HepG2 (cell line): Measurements from ENCODE around the gene NUCB1. TPM values are rescaled to one million over a fixed set of nuclear protein-coding genes. Genes with fewer than 3 reads are reported as not detected.
A peak's percentile ranks its signal among the peaks of the same experiment; 100 is the strongest.

Experiments used
- AHR ChIP-seq: IDR thresholded peaks from 2 replicates; pipeline ENCODE4 v1.6.1; 2018; ENCODE audit warnings: missing genetic modification reagents, missing compliant biosample characterization
- DBP ChIP-seq: sonication (generic); formaldehyde crosslinking; IDR thresholded peaks from 2 replicates; pipeline ENCODE4 v1.4.0; 2020; ENCODE audit warnings: missing genetic modification reagents; ENCODE audit errors: not compliant biosample characterization
- HHEX ChIP-seq: IDR thresholded peaks from 2 replicates; pipeline ENCODE4 v1.6.1; 2016; ENCODE audit warnings: control low read depth
- MAFK ChIP-seq, 2 experiments: IDR thresholded peaks in 1 of 2; conservative IDR thresholded peaks in 1 of 2; 2 replicates each; pipeline ENCODE4 v1.6.1; 2011; ENCODE audit warnings: improper control_type of control experiment in 2 of 2, low read length in 2 of 2
- MAX ChIP-seq: IDR thresholded peaks from 2 replicates; pipeline ENCODE4 v1.6.1; 2012; ENCODE audit warnings: inconsistent platforms
- NBN ChIP-seq: fragments of 450-650 bp; conservative IDR thresholded peaks from 2 replicates; pipeline ENCODE4 v1.6.1; 2017
- NPAS2 ChIP-seq: sonication (generic); formaldehyde crosslinking; IDR thresholded peaks from 2 replicates; pipeline ENCODE4 v1.8.0; 2022; ENCODE audit warnings: mild to moderate bottlenecking, missing genetic modification reagents, borderline replicate concordance
- NR0B2 ChIP-seq: sonication (generic); formaldehyde crosslinking; IDR thresholded peaks from 2 replicates; pipeline ENCODE4 v1.4.0; 2020; ENCODE audit warnings: mild to moderate bottlenecking, missing genetic modification reagents
- NR2C2 ChIP-seq: sonication (generic); formaldehyde crosslinking; IDR thresholded peaks from 2 replicates; pipeline ENCODE4 v1.4.0; 2020; ENCODE audit warnings: missing genetic modification reagents, mild to moderate bottlenecking, moderate library complexity, borderline replicate concordance
- SKIL ChIP-seq: sonication (generic); formaldehyde crosslinking; IDR thresholded peaks from 2 replicates; pipeline ENCODE4 v1.8.0; 2022; ENCODE audit warnings: missing genetic modification reagents, mild to moderate bottlenecking, moderate library complexity, borderline replicate concordance
- SMYD3 ChIP-seq: sonication (generic); formaldehyde crosslinking; IDR thresholded peaks from 2 replicates; pipeline ENCODE4 v1.8.1; 2023; ENCODE audit warnings: mild to moderate bottlenecking, missing genetic modification reagents
- SP1 ChIP-seq, 2 experiments: fragments of 450-650 bp in 1 of 2; sonication (generic) in 1 of 2; formaldehyde crosslinking in 1 of 2; IDR thresholded peaks; 2 replicates each; pipeline versions ENCODE4 v1.4.0 to v1.6.1; 2016 to 2020; ENCODE audit warnings: missing genetic modification reagents in 1 of 2
- TEAD3 ChIP-seq: optimal IDR thresholded peaks from 2 replicates; pipeline ENCODE3; 2016; ENCODE audit warnings: borderline replicate concordance
- ZBTB1 ChIP-seq: sonication (generic); formaldehyde crosslinking; IDR thresholded peaks from 2 replicates; pipeline ENCODE4 v1.4.0; 2020; ENCODE audit warnings: missing genetic modification reagents, borderline replicate concordance
- ZBTB26 ChIP-seq: IDR thresholded peaks from 2 replicates; pipeline ENCODE4 v1.6.1; 2016; ENCODE audit warnings: missing compliant biosample characterization, missing genetic modification reagents, borderline replicate concordance
- ZNF121 ChIP-seq: sonication (generic); formaldehyde crosslinking; IDR thresholded peaks from 2 replicates; pipeline ENCODE4 v1.5.0; 2020; ENCODE audit warnings: mild to moderate bottlenecking, missing genetic modification reagents
- ZNF44 ChIP-seq: sonication (generic); formaldehyde crosslinking; IDR thresholded peaks from 2 replicates; pipeline ENCODE4 v1.5.1; 2020; ENCODE audit warnings: mild to moderate bottlenecking, missing genetic modification reagents
- ZNF570 ChIP-seq: sonication (generic); formaldehyde crosslinking; IDR thresholded peaks from 2 replicates; pipeline ENCODE4 v1.4.0; 2020; ENCODE audit warnings: mild to moderate bottlenecking, missing genetic modification reagents, borderline replicate concordance
- ZNF580 ChIP-seq: IDR thresholded peaks from 2 replicates; pipeline ENCODE4 v1.6.1; 2016; ENCODE audit warnings: low read depth, borderline replicate concordance
- ZNF710 ChIP-seq: sonication (generic); formaldehyde crosslinking; IDR thresholded peaks from 2 replicates; pipeline ENCODE4 v1.5.0; 2020; ENCODE audit warnings: mild to moderate bottlenecking, missing genetic modification reagents, borderline replicate concordance
- ZNF781 ChIP-seq: sonication (generic); formaldehyde crosslinking; IDR thresholded peaks from 2 replicates; pipeline ENCODE4 v1.5.1; 2020; ENCODE audit warnings: borderline replicate concordance, mild to moderate bottlenecking, missing genetic modification reagents; ENCODE audit errors: not compliant biosample characterization
- ZNF841 ChIP-seq: sonication (generic); formaldehyde crosslinking; IDR thresholded peaks from 2 replicates; pipeline ENCODE4 v1.8.1; 2023; ENCODE audit warnings: missing genetic modification reagents, borderline replicate concordance
- polyA plus RNA-seq, 8 experiments: library from polyadenylated mRNA; depleted of rRNA in 3 of 8; stranded (reverse) in 7 of 8; unstranded in 1 of 8; fragments of >200 nt; fragmentation: Illumina TruSeq in 4 of 8; extraction: Trizol in 4 of 8; gene quantifications; 2 replicates each; pipeline versions ENCODE4 v1.2.1 to v1.2.3, GENCODE V29; 2011 to 2016; ENCODE audit warnings: low read depth in 4 of 8, missing spikeins in 1 of 8, mixed read lengths in 1 of 8; ENCODE audit not compliant: insufficient read depth in 1 of 8
- total RNA-seq, 5 experiments: library from RNA; depleted of rRNA; stranded (reverse); fragments of >200 nt; fragmentation: Illumina TruSeq; extraction: Trizol; gene quantifications; 2 replicates each; pipeline ENCODE4 v1.2.3, GENCODE V29; 2016; ENCODE audit warnings: low read depth in 1 of 5

Gene NUCB1
- total and polyA plus RNA-seq, 2 of the 13 experiments (the other 11 are each of a cell fraction or from before 2014, with no cell fraction given): 82.3 to 106 TPM

- no peak; the same call in 1 of the 2 replicates for TF ChIP-seq ZNF710
- no peak for TF ChIP-seq ZBTB1 (CRISPR knock-in tag)
- TF ChIP-seq ZNF781 (CRISPR knock-in tag): no peak
- no peak; the same call in 1 of the 2 replicates for TF ChIP-seq SMYD3 (CRISPR knock-in tag)
- peak; percentile 34; the same call in 1 of the 2 replicates for TF ChIP-seq ZNF580 (CRISPR knock-in tag)
- no peak for TF ChIP-seq NR0B2 (CRISPR knock-in tag)
- no peak for TF ChIP-seq SKIL (CRISPR knock-in tag)
- TF ChIP-seq TEAD3 (CRISPR knock-in tag): peak; percentile 33
- no peak for TF ChIP-seq NBN
- TF ChIP-seq MAX: peak; percentile 74
- TF ChIP-seq HHEX: no peak
- no peak for TF ChIP-seq AHR
- TF ChIP-seq NR2C2 (CRISPR knock-in tag): peak; percentile 99
- no peak for TF ChIP-seq ZNF841 (CRISPR knock-in tag)
- no peak for TF ChIP-seq ZBTB26 (CRISPR knock-in tag)
- no peak for TF ChIP-seq ZNF44 (CRISPR knock-in tag)
- TF ChIP-seq DBP (CRISPR knock-in tag): no peak
- no peak for TF ChIP-seq ZNF570
- no peak for TF ChIP-seq MAFK (conservative IDR thresholded peaks at IDR 0.05 in 1 of 2, IDR thresholded peaks at IDR 0.05 in 1 of 2; ENCODE audit: low read length in 2 of 2)
- no peak for TF ChIP-seq SP1 (IDR thresholded peaks at IDR 0.05)
- peak; percentile 90 for TF ChIP-seq SP1 (CRISPR knock-in tag; IDR thresholded peaks at IDR 0.05)
- TF ChIP-seq ZNF121 (CRISPR knock-in tag): no peak
- TF ChIP-seq NPAS2 (CRISPR knock-in tag): no peak
These were observed at the start of gene NUCB1 (continued) for GRCh38 chr19:48899781-48900476.
